Left hindlimb (tissue), 1 donor: ENCODE results near the gene RAPGEF6.
A peak's percentile ranks its signal among the peaks of the same experiment; 100 is the strongest.
"Not testable (repeated sequence)": the region's sequence is repeated elsewhere in the genome, so short reads cannot be mapped to it uniquely, and the experiment has no call there.

Source experiments
- DNase-seq: peaks from one replicate; pipeline ENCODE4 v3.0.0-alpha.2; 2018

RAPGEF6 gene, protein sequence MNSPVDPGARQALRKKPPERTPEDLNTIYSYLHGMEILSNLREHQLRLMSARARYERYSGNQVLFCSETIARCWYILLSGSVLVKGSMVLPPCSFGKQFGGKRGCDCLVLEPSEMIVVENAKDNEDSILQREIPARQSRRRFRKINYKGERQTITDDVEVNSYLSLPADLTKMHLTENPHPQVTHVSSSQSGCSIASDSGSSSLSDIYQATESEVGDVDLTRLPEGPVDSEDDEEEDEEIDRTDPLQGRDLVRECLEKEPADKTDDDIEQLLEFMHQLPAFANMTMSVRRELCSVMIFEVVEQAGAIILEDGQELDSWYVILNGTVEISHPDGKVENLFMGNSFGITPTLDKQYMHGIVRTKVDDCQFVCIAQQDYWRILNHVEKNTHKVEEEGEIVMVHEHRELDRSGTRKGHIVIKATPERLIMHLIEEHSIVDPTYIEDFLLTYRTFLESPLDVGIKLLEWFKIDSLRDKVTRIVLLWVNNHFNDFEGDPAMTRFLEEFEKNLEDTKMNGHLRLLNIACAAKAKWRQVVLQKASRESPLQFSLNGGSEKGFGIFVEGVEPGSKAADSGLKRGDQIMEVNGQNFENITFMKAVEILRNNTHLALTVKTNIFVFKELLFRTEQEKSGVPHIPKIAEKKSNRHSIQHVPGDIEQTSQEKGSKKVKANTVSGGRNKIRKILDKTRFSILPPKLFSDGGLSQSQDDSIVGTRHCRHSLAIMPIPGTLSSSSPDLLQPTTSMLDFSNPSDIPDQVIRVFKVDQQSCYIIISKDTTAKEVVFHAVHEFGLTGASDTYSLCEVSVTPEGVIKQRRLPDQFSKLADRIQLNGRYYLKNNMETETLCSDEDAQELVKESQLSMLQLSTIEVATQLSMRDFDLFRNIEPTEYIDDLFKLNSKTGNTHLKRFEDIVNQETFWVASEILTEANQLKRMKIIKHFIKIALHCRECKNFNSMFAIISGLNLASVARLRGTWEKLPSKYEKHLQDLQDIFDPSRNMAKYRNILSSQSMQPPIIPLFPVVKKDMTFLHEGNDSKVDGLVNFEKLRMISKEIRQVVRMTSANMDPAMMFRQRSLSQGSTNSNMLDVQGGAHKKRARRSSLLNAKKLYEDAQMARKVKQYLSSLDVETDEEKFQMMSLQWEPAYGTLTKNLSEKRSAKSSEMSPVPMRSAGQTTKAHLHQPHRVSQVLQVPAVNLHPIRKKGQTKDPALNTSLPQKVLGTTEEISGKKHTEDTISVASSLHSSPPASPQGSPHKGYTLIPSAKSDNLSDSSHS (N-terminal part only)

DNA sequence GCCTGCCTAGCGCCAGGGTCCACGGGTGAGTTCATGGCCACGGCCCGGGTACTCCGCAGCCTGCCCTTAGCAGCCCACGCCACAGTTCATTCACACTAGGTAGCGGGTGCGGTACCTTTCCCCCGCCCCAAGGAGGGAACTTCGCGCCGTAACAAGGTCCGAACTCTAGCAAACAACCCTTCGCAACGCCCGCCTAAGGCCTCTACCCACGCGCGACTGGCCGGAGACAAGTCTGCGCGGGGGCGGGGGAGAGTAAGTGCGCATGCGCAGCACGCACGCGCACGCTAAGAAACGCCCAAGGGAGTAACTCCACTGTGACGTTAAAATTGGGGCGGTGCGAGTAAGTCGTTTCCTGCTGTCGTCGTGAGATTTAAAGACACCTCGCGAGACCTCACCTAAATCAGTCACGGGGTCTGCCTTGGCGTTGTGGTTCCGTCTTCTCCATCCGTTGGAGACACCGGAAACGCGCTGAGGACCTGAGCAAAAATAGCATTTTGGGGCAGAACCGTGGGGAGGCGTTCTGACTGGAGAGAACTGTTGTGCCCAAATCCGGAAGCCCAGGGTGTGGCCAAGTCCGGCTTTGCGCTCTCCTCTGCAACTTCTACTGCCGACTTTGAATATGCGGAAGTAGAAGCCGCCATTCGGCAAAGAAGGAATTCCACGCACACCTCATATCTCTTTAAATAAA is at the start of gene RAPGEF6:
Gene RAPGEF6, minus strand, starts transcription at position 234 of the 688 bp plus-strand sequence. Its CDS starts 199 bp downstream, at position 35.
- DNase-seq, result peak; percentile 99

DNA sequence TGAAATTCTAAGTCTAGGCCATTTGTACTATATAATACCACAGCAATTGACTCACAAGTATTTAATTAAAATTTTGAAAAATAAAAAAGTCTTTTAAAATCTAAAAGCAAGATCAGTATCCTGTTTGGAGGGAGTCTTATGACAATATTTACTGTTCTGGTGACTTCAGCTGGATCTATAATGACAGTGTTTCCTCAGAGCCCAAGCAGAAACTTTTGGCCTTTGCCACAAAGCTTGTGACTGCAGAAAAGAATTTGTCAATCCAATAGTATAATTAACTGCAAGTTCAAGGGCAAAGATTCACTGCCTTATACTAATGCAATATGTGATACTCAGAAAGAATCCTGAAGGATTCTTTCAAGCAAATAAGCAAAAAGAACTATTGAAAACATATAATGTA is 49.6 kb upstream of the RAPGEF6 start:
- no peak for DNase-seq

DNA sequence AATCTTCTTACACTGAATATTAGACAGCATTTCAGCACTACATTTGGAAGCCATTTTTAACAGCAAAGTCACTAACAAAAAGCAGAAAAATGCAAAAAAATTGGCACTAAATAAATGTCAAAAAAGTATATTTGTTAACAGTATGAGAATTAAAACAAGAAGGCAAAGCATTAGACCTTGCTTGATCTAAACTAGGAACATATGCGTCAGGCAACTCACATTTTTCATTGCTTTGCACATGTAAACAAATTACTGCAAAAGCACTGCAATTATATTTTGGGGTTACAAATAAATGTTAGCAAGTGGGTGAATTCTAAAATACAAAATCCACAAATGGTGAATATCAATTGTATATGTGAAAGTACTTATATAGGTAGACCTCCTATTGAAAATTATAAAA is 49.0 kb upstream of the RAPGEF6 start:
- DNase-seq, result no peak

DNA sequence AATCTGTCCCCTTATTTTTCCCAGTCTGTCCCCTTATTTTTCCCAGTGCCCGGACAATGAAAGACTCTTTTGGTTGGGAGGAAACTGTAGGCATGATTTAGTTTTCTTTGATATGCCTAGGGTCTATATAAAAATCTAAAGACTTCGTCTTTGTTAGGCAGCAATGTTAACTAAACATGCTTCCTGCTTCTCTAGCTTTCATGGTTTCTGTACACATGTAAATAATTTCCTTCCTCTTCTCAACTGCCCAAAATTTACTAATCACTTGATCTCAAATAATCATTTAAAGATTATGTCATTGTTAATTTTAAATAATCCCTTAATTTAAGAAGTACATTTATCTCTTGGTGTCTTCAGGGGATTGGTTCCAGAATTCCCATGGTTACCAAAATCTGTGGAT is 47.8 kb upstream of the RAPGEF6 start:
- no peak for DNase-seq

DNA sequence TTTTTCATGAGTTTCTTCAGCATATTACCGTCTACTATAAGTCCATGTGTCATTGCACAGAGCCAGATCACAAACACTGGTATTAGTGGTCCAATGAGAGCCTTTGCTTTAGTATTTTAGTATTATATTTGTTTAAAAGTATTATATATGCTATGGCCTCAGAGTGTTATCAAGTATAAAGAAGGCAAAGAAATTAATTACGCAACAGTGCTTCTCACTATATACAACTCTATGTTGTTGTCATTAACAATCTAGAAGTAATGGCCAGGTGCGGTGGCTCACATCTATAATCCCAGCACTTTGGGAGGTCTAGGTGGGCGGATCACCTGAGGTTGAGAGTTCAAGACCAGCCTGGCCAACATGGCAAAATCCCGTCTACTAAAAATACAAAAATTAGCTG is 47.1 kb upstream of the RAPGEF6 start:
- no peak for DNase-seq

DNA sequence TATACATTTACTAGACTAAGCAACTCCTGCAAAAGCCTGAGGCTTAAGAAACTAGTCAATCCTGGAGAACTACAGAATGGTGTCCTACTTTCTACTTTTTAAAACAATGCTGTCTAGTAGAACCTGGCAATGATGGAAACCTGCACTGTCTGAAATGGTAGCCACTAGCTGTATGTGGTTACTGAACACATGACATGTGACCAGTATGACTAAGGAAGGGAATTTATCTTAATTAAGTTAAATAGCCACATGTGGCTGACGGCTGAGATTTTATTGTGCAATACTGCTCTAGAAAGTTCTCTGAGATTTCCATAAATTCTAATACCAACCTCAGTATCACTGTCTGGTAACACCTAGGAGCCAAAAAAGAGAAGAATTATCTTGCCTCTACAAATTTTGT is 44.9 kb upstream of the RAPGEF6 start:
- no peak for DNase-seq

DNA sequence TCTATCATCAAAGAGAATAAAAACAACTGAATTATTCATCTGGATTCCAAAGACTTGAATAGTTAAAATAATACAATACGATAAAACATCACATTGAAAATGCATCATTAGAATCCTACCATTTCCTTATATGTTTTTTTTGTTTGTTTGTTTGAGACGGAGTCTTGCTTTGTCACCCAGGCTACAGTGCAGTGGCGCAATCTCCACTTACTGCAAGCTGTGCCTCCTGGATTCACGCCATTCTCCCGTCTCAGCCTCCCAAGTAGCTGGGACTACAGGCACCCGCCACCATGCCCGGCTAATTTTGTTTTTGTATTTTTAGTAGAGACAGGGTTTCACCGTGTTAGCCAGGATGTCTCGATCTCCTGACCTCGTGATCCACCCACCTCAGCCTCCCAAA is 43.2 kb upstream of the RAPGEF6 start:
- DNase-seq, result not testable (repeated sequence)

DNA sequence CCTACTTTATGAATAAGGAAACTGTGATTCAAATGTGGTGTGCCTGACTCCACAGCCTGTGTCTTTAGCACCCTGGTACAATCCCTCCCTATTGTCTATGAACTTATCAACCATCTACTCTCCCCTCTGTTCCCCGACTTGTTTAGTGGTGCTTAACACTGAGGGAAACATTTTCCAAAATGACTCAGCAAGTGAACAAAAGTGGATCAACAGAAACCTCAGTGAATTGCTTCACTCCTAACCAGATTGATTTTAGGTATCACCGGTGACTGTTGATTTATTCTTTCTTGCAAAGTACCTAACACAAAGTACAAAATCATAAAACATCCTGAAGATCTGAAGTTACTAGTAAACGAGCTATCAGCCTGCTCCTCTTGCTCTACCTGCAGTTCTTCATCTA is 42.1 kb upstream of the RAPGEF6 start:
- no peak for DNase-seq

DNA sequence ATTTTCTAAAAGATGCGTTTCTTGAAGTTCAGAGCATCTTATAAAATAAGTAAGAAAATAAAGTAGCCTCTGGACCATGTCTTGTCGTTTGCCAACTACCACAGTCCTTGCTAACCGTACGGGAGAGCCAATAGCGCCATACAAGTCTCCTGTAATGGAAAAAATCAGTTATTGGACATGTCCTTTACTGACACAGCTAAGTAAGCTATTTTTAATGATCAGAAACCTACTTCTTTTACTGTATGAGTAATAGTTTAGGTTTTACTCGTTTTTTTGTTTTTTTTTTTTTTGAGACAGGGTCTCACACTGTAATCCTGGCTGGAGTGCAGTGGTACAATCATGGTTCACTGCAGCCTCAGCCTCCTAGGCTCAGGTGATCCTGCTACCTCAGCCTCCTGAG is 37.7 kb upstream of the RAPGEF6 start:
- no peak for DNase-seq

DNA sequence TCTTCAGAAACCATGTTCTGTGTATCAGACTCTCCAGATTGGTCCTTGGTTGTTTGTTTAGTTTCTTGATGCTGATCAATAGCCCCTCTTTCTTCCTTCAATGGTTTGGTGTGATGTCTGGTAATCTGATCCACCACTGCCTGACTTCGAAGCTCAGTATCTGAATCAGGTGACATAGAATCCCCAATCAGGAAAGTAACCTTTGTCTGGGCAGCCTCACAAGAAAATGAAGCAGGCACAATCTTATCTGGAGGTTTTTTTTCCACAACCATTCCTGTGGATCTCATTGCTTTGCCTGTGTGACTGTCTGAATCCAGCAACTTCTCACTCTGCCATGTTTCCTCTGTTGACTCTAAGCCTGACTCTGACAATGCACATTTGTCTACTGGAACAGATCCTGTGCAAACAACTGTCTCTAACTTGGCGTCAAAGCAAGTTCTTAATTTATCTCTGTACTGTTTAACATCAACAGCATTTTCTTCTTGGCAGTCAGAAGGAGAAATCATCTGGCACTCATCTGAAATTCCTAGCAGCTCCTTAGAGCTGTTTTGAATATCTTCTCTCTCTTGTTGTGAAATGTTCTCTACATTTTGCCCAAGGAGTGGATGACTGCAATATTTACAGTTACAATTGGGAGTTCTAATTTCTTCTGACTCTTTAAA is 37.1 kb upstream of the RAPGEF6 start:
- no peak for DNase-seq

DNA sequence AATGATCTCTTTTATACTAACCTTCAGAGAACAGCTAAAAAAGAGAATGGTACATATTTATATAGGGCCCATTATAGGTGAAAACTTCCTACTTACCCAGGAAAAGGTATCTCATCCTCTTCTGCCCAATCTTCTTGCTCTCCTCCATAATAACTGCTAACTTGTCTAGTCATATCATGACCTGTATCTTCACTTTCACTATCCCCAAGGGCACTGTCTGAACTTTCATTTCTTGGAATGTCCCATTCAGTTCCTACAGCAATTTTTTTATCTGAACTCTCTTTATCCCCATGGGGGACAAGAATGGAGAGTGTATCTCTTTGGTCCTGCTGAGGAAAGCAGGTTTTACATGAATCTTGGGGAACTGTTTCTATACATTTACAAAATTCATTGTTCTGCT is 36.4 kb upstream of the RAPGEF6 start:
- DNase-seq, result no peak

DNA sequence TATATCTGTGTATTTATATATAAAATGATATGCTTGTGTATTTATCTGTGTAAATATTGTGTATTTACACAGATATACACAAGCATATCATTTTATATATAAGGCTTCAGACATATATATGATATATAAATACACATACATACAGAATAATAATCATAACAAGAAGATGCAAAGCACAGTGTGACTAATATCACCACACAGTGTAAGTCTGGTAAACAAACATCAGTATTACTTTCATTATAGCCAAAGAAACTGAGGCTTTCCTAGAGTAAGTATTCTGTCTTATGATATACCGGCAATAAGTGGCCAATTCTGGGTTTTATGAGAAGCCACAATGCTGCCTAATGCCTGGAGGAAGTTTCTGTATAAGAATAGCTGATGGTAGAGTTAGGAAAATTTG is 29.9 kb upstream of the RAPGEF6 start:
- DNase-seq, result no peak

DNA sequence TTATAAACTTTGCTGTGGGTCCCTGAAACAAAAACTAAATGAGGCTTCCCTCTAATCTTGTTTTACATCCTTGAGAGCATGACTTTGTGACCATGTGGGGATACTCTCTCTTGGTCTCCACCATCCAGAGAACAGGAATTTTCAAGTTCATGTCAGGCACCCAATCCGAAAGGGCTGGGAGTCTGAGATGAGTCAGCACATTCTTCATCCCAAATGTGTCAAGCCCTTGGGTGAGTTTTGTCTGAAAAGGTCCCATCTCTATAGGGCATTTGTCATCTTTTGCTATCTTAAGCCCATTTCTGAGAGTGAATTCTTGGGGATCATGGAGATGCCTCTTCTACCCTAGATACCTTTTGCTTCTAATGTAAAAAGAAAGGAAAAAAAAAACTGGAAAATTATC is 26.9 kb upstream of the RAPGEF6 start:
- no peak for DNase-seq

DNA sequence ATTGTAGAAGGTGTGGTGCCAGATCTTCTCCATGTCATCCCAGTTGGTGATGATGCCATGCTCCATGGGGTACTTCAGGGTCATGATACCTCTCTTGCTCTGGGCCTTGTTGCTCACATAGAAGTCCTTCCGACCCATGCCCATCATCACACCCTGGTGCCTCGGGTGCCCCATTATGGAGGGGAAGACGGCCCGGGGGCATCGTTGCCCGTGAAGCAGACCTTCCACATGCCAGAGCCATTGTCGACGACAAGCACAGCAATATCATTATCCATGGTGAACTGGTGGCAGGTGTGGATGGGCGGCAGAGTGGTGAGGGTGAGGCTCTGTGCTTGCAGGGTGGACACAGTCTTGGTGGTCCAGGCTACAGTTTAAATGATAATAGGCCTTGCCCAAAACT is 24.8 kb upstream of the RAPGEF6 start:
- no peak for DNase-seq

DNA sequence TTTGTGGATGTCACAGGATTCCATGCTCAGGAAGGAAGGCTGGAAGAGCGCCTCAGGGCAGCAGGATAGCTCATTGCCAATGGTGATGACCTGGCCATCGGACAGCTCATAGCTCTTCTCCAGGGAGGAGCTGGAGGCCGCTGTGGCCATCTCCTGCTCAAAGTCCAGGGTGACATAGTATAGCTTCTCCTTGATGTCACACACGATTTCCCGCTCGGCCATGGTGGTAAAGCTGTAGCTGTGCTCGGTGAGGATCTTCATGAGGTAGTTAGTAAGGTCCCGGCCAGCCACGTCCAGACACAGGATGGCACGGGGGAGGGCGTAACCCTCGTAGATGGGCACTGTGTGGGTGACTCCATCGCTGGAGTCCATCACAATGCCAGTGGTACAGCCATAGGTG is 24.3 kb upstream of the RAPGEF6 start:
- DNase-seq, result no peak

DNA sequence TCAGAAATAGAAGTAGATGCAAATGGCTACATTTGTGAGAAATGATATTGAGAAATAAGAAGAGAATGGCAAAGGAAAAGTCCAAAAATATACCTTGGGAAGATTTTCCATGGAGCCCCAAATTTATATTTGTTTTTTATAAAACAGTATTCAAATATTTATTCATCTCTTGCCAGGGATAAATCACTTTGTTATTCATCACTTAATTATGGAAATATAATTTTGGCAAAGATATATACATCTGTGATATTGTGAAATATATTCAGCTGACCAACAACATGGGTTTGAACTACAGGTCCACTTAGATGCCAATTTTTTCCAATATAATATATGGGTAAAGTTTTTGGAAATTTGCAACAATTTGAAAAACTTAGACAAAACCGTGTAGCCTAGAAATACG is 19.7 kb upstream of the RAPGEF6 start:
- no peak for DNase-seq

DNA sequence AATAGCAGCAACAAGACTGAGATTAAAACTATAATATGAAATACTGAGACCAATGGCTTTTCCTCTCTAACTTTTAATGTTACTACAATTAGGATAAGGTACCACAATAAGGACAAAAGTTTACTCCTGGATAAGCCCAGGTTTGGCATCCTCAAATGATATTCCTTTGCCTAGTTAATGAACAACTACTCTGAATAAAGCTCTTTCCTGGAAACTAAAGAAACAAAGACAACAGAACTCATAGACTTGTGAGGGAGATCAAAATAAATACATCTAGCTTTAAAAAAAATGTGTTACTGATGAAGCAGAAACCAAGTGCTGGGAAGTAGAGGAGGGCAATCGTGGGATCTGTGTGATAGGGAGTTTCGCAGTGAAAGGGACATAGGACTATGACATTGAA is 19.3 kb upstream of the RAPGEF6 start:
- DNase-seq, result no peak

DNA sequence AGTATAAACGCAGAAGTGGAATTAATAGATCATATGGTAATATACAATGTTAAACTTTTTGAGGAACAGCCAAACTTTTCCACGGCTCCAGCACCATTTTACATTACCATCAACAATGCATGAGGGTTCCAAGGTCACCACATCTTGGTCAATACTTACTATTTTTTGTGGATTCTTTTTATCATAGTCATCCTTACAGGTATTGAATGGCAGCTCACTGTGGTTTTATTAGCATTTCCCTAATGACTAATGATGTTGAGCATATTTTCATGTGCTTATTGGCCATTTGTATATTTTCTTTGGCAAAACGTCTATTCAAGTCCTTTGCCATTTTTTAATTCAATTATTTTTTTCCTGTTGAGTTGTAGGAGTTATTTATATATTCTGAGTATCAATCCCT is 14.1 kb upstream of the RAPGEF6 start:
- no peak for DNase-seq

DNA sequence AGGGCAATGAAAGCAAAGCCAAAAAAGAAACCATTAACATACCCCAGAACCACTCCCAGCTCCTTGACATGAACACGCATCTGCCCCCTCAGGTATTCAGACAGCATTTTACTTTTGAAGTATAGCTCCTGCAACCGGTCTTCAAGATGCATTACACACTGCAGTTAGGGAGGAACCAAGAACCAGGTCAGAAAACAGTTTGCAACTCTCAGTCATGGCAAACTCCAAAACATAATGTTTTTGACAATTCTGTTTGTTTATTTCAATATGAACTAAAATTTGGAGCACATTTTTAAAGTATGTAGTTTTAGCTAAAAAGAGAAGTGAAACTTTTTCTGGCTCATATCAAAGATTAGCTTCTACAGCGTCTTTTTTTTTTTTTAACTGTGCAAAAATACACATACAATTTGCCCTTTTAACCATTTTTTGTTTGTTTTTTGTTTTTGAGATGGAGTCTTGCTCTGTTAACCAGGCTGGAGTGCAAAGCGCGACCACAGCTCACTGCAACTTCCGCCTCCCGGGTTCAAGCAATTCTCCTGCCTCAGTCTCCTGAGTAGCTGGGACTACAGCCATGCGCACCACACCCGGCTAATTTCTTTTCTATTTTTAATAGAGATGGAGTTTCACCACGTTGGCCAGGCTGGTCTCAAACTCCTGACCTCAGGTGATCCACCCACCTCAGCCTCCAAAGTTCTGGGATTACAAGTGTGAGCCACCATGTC is 12.2 kb upstream of the RAPGEF6 start:
- no peak for DNase-seq

DNA sequence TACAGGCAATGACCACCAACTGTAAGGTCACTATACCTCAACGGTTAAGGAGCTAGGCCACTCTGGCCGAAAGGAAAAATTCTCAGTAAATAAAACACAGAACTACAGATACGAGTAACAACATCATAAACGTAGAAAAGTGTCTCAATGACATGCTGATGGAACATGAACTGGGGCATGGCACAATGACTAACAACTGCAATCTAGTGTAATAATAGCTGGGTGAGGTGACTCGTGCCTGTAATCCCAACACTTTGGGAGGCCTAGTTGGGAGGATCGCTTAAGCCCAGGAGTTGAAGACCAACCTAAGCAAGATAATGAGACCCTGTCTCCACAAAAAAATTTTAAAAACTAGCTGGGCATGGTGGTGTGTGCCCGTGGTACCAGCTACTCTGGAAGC is 9.8 kb upstream of the RAPGEF6 start:
- DNase-seq, result no peak

DNA sequence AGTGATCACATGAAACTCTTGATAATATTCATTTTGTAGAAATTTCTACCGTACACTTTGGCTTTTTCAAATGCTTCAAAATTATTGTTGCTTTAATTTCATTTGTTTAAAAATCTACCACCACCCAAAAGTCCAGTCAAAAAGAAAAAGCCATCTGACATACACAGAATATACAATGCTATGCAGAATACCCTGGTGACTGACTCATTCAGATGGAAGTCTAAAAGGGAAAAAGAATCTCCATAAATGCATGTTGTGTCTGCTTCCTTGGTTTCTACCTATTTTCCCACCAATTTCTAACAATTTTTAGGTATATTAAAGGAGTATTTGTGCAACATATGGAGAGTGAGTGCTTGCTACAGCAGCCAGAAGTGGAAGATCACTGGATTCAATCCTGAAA is 9.3 kb upstream of the RAPGEF6 start:
- no peak for DNase-seq
